GM12801 (cell line): ENCODE data around the gene SPOP.

Source experiments
- CTCF ChIP-seq: IDR thresholded peaks from one replicate; pipeline ENCODE4 v1.5.1; 2011; ENCODE audit warnings: control low read depth; ENCODE audit not compliant: insufficient read length; ENCODE audit errors: extremely low read depth

SPOP gene

DNA sequence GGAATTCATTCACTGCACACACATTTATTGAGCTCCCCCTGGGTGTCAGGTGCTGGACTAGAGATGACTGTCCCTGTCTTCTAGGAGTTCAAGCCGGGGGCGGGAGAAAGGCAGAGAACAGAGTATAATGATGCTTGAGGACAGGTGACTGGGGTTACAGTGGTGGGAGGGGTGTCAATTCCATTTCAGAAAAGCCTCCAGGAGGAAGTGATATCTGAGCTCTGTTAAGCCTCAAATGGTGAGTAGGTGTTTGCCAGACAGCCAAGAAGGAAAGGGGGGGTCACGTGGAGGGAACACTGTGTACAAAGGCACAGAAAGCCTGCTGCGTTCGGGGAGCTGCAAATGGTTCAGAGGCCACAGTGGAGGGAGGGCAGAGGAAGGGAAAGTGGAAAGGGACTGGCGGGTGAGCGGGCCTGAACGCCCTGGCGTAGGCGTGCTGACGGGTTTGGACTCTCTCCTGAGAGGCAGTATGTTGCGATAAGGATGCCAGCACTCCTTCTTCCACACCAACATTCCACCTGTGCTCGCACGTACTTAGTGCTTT lies 111.9 kb downstream of the SPOP start:
- no peak for TF ChIP-seq CTCF

- TF ChIP-seq CTCF: no peak
Observed at GRCh38 chr17:49564638-49565037, 113.3 kb downstream of the SPOP start.

GRCh38 chr17:49557312-49558024 lies 120.4 kb downstream of the SPOP start:
- no peak for TF ChIP-seq CTCF

- TF ChIP-seq CTCF: no peak
Observed at GRCh38 chr17:49556223-49556943, 121.5 kb downstream of the SPOP start.

DNA sequence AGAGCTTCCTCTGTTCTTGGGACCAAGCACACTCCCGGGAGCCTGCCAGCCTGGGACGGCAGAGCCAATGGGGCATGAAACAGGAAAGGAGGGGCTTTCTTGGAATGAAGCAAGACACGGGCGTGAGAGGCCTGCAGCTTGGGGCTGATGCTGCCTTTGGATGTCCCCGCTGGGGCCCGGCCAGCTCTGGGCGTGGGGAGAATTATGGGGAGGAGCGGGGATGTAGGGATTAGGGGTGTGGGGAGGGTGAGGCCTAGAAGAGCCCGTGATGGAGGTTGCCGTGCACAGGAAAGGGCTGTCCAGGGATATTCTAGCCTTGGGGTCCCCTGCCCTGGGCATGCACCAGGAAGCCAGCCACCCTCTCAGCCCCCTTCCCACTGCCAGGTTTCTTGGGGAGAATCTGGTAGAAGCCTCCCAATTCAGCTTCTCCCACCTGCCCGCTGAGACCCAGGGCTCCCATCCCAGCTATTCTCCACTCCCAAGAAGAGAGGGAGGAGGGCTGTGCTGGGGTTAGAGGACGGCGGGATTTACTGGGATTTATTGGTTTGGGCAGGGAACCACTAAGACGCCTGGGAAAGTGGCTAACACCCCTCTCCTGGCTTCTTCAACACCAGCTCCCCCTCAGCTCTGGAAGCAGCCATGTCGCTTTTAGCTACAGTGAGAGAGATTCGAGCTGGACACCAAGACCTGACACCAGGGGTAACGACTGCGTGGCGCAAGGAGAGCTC lies 122.2 kb downstream of the SPOP start:
- no peak for TF ChIP-seq CTCF

DNA sequence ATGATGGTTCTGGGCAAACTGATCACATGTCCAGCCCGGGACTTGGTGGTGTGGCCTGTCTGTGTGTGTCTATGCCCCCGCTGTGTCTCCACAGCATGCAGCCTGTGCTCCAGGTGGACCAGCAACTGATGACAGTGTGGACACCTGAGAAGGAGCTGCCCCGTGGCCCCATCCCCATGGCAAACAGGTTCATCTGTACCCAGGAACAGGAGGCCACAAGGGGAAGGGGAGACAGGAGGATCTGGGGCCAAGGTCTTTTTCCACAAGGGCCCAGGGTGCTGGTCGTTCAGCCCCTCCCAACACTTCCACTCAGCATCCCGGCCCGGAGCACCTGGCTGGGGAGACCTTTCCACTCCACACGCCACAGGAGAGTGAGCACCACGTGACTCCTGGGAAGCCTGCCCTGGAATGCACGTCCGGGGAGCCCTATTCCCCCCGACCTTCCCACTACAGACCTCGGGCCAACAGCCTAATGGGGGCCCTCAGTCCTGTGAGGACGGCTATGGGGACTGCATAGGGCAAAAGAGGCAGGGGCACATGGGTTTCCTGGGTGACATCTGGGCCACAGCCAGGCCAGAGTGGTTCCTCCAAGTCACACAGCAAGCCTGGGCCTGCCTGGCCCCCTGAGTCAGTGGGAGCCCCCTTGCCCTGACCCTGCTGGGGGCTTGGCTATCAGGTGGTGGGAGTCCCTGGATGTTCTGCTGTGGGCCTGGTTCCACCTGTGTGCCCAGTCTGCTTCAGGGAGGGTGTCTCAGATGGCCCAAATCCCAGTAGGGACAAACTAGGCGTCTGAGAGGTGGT lies 123.0 kb downstream of the SPOP start:
- no peak for TF ChIP-seq CTCF
